GM10248 (cell line): ENCODE measurements around the gene ATRNL1.

Experiments
- CTCF ChIA-PET: fragments of 300-600 bp; sonication (Branson Sonifier 250); formaldehyde crosslinking; extraction: SDS; loops from one replicate; lab custom pipeline; 2021; ENCODE audit warnings: antibody characterized with exemption; lab: Yijun Ruan, JAX
- POLR2A ChIA-PET: fragments of 350-650 bp; sonication (Branson Sonifier 250); formaldehyde crosslinking; extraction: SDS; loops from one replicate; lab custom pipeline; 2020; ENCODE audit warnings: antibody characterized with exemption; lab: Yijun Ruan, JAX
- DNase-seq: peaks from one replicate; pipeline ENCODE4 v3.0.0; 2012; ENCODE audit errors: extremely low spot score
- CTCF ChIP-seq: IDR thresholded peaks from 2 replicates; pipeline ENCODE4 v1.5.1; 2012; ENCODE audit warnings: mild to moderate bottlenecking, low read depth; ENCODE audit errors: extremely low read depth, missing control alignments, control extremely low read depth

ATRNL1 gene

GRCh38 chr10:115417585-115418265 is 324.6 kb downstream of the ATRNL1 start:
- peak; percentile 70 for TF ChIP-seq CTCF
- DNase-seq = peak; percentile 40

GRCh38 chr10:115422624-115423023 is 329.5 kb downstream of the ATRNL1 start:
- ChIA-PET CTCF (interaction anchor here (1.6 kb wide), 1 partner anchor 11 kb away, joined by 3 read pairs; no protein-coding TSS in a partner anchor), POLR2A (no interaction called here)
- TF ChIP-seq CTCF = no peak
- no peak for DNase-seq

More at GRCh38 chr10:115417585-115418265, 324.6 kb downstream of the ATRNL1 start:
- ChIA-PET CTCF (interaction anchor here (0.7 to 2.3 kb wide), 9 partner anchors 8 to 287 kb away, joined by 3 to 11 read pairs (median 3); no protein-coding TSS in a partner anchor), POLR2A (no interaction called here)

GRCh38 chr10:115427611-115428010 is 334.4 kb downstream of the ATRNL1 start:
- no peak for TF ChIP-seq CTCF
- CTCF ChIA-PET = no interaction called here

GRCh38 chr10:115432188-115432819 is 339.1 kb downstream of the ATRNL1 start:
- CTCF ChIA-PET = interaction anchor here (0.8 to 1.6 kb wide), 3 partner anchors 17 to 856 kb away, joined by 3 to 4 read pairs (median 3); no protein-coding TSS in a partner anchor
- DNase-seq = no peak
- POLR2A ChIA-PET = no interaction called here
- TF ChIP-seq CTCF = peak; percentile 32

More at GRCh38 chr10:115427611-115428010, 334.4 kb downstream of the ATRNL1 start:
- POLR2A ChIA-PET = no interaction called here
- DNase-seq = no peak

- no peak for DNase-seq
- ChIA-PET POLR2A (no interaction called here), CTCF (interaction anchor here (1.8 kb wide), 1 partner anchor 14 kb away, joined by 5 read pairs; no protein-coding TSS in a partner anchor)
- TF ChIP-seq CTCF = no peak
Measured at GRCh38 chr10:115436999-115437398, 343.8 kb downstream of the ATRNL1 start.

- ChIA-PET CTCF (no interaction called here), POLR2A (no interaction called here)
- TF ChIP-seq CTCF = no peak
- DNase-seq = no peak
Measured at GRCh38 chr10:115441907-115442545, 348.9 kb downstream of the ATRNL1 start.
